GM12801 (cell line): Measurements from ENCODE around the gene CCR5.

Source experiments
- CTCF ChIP-seq: IDR thresholded peaks from one replicate; pipeline ENCODE4 v1.5.1; 2011; ENCODE audit warnings: control low read depth; ENCODE audit not compliant: insufficient read length; ENCODE audit errors: extremely low read depth

CCR5 gene

GRCh38 chr3:46369675-46370132, 1.0 kb upstream of the CCR5 start:
- no peak for TF ChIP-seq CTCF

GRCh38 chr3:46371519-46372340, 984 bp downstream of the CCR5 start:
- TF ChIP-seq CTCF = no peak

- TF ChIP-seq CTCF = no peak
These were observed 2.0 kb downstream of the CCR5 start for GRCh38 chr3:46372492-46373359.

- no peak for TF ChIP-seq CTCF
These were observed 4.0 kb downstream of the CCR5 start for GRCh38 chr3:46374755-46375154.

GRCh38 chr3:46375218-46375617, 4.5 kb downstream of the CCR5 start:
- no peak for TF ChIP-seq CTCF

- no peak for TF ChIP-seq CTCF
These were observed 5.1 kb downstream of the CCR5 start for GRCh38 chr3:46375814-46376213.

- no peak for TF ChIP-seq CTCF
These were observed 7.7 kb downstream of the CCR5 start for GRCh38 chr3:46378426-46378942.
